Measurements from ENCODE around the gene ANAPC5. TPM values are rescaled to one million over a fixed set of nuclear protein-coding genes. Genes with fewer than 3 reads are reported as not detected.

ANAPC5 gene
- total RNA-seq, 2 experiments from 2014 or later, result 122 TPM

DNA sequence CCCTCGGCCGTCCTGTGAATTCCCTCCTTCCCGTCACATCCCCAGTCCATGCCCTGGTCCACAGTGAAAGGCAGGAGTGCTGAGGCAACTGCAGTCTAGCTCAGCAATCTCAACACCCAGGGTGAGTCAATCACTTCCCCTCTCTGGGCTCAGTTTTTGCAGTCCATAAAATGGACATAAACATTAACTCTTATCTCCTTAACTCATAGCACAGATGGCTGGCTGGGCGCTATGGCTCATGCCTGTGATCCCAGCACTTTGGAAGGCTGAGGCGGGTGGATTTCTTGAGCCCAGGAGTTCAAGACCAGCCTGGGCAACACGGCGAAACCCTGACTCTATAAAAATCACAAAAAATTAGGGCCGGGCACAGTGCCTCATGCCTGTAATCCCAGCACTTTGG is 88.1 kb downstream of the ANAPC5 start:
- intact Hi-C loops (cut with micrococcal nuclease), result no loop called here
- H3K4me3 Mint-ChIP-seq, result no peak overlapping the region
- no peak overlapping the region for H3K27ac Mint-ChIP-seq
- H3K36me3 Mint-ChIP-seq (ENCODE audit: low read depth), result peaks cover 44% of the 10 kb centered on the region
- ChIA-PET CTCF (interaction anchor here (0.9 kb wide), 1 partner anchor 179 kb away, joined by 3 read pairs; no protein-coding TSS in a partner anchor), POLR2A (no interaction called here)
- TF ChIP-seq CTCF (IDR thresholded peaks at IDR 0.05), result no peak
- no peaks in the 10 kb centered on the region for H3K27me3 Mint-ChIP-seq
- H3K9me3 Mint-ChIP-seq, result no peaks in the 10 kb centered on the region
- no peak for DNase-seq
- H3K4me1 Mint-ChIP-seq (ENCODE audit: low read depth), result no peaks in the 10 kb centered on the region
- ATAC-seq, result no peak

GRCh38 chr12:121263206-121263935 is 88.8 kb downstream of the ANAPC5 start:
- no peaks in the 10 kb centered on the region for H3K9me3 Mint-ChIP-seq
- H3K4me3 Mint-ChIP-seq, result no peak overlapping the region
- intact Hi-C loops (cut with micrococcal nuclease), result no loop called here
- POLR2A ChIA-PET, result no interaction called here
- no peaks in the 10 kb centered on the region for H3K4me1 Mint-ChIP-seq (ENCODE audit: low read depth)
- CTCF ChIA-PET, result interaction anchor here (0.9 kb wide), 1 partner anchor 180 kb away, joined by 3 read pairs; no protein-coding TSS in a partner anchor
- H3K27me3 Mint-ChIP-seq, result no peaks in the 10 kb centered on the region
- H3K27ac Mint-ChIP-seq, result no peak overlapping the region
- no peak for TF ChIP-seq CTCF (IDR thresholded peaks at IDR 0.05)
- DNase-seq (no peak), ATAC-seq (no peak)
- H3K36me3 Mint-ChIP-seq (ENCODE audit: low read depth), result peaks cover 44% of the 10 kb centered on the region

DNA sequence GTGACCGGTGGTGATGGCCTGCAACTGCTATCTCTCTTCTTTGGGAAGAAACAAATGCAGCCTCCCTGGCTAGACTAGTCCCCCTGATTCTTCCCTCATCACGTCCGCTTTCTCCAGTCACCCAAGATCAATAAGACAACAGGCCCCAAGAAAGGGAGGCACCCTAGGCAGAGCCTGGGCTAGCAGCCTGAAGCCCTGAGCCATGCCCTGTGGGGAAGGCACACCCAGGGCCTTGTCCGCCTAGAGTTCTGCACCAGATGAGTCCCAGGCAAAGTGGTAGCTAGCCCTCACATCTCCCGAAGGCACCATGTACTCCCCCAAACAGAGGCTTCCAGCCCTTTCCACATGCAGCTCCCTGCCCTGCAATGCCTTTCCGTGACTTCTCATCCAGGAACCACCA is 90.8 kb downstream of the ANAPC5 start:
- peaks cover 46% of the 10 kb centered on the region for H3K36me3 Mint-ChIP-seq (ENCODE audit: low read depth)
- no peak overlapping the region for H3K27ac Mint-ChIP-seq
- intact Hi-C loops (cut with micrococcal nuclease), result no loop called here
- no peak overlapping the region for H3K4me3 Mint-ChIP-seq
- H3K4me1 Mint-ChIP-seq (ENCODE audit: low read depth), result no peaks in the 10 kb centered on the region
- TF ChIP-seq CTCF (IDR thresholded peaks at IDR 0.05), result no peak
- DNase-seq (no peak), ATAC-seq (no peak)
- H3K27me3 Mint-ChIP-seq, result no peaks in the 10 kb centered on the region
- CTCF ChIA-PET, result no interaction called here
- no peaks in the 10 kb centered on the region for H3K9me3 Mint-ChIP-seq
- POLR2A ChIA-PET, result interaction anchor here (0.6 kb wide), 1 partner anchor 91 kb away, joined by 4 read pairs; the partner anchor contains the start of gene ANAPC5

GRCh38 chr12:121260091-121260490 is 92.1 kb downstream of the ANAPC5 start:
- H3K36me3 Mint-ChIP-seq (ENCODE audit: low read depth), result peaks cover 49% of the 10 kb centered on the region
- no peak overlapping the region for H3K27ac Mint-ChIP-seq
- no peaks in the 10 kb centered on the region for H3K9me3 Mint-ChIP-seq
- intact Hi-C loops (cut with micrococcal nuclease), result no loop called here
- no peak for ATAC-seq
- no peak overlapping the region for H3K4me3 Mint-ChIP-seq
- TF ChIP-seq CTCF (IDR thresholded peaks at IDR 0.05), result no peak
- ChIA-PET CTCF (interaction anchor here (1.5 kb wide), 1 partner anchor 183 kb away, joined by 3 read pairs; no protein-coding TSS in a partner anchor), POLR2A (no interaction called here)
- no peaks in the 10 kb centered on the region for H3K27me3 Mint-ChIP-seq
- no peaks in the 10 kb centered on the region for H3K4me1 Mint-ChIP-seq (ENCODE audit: low read depth)
- no peak for DNase-seq

DNA sequence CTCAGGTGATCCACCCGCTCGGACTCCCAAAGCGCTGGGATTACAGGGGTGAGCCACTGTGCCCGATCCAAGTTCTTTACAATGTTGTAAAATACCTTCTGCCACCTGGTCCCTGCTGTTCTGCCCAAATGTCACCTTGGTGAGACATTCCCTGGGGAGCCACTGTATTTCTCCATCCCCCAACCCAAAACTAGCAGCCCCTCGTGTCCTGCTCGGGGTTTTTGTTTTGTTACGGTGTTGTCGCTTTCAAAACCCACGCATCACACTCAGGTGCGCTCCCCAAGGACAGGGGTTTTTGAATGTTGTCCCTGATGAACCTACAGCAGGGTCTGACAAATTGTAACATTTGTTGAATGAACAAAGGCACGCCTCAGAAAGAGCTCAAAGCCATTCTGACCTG is 93.1 kb downstream of the ANAPC5 start:
- Mint-ChIP-seq H3K9me3 (no peaks in the 10 kb centered on the region), H3K4me3 (no peak overlapping the region)

More for the DNA sequence above, 93.1 kb downstream of the ANAPC5 start:
- no peak for TF ChIP-seq CTCF (IDR thresholded peaks at IDR 0.05)
- ATAC-seq (no peak), DNase-seq (no peak)
- ChIA-PET POLR2A (no interaction called here), CTCF (interaction anchor here (1.5 kb wide), 1 partner anchor 184 kb away, joined by 3 read pairs; no protein-coding TSS in a partner anchor)
- intact Hi-C loops (cut with micrococcal nuclease), result no loop called here
- no peaks in the 10 kb centered on the region for H3K27me3 Mint-ChIP-seq
- H3K27ac Mint-ChIP-seq, result no peak overlapping the region
- no peaks in the 10 kb centered on the region for H3K4me1 Mint-ChIP-seq (ENCODE audit: low read depth)
- peaks cover 52% of the 10 kb centered on the region for H3K36me3 Mint-ChIP-seq (ENCODE audit: low read depth)
